Suprapubic skin (tissue), 3 donors: ENCODE data around the gene LPIN1.

Experiments used
- CTCF ChIP-seq, 2 donors: fragments of 200-600 bp in 1 of 2; fragments of 450-650 bp in 1 of 2; sonication (generic) in 1 of 2; IDR thresholded peaks; one replicate each; pipeline ENCODE4 v1.5.1; 2016 to 2019; ENCODE audit warnings: antibody characterized with exemption in 2 of 2, mild to moderate bottlenecking in 1 of 2, moderate library complexity in 1 of 2
- EP300 ChIP-seq: sonication (generic); formaldehyde crosslinking; IDR thresholded peaks from one replicate; pipeline ENCODE4 v1.6.1; 2017; ENCODE audit warnings: antibody characterized with exemption

GRCh38 chr2:11719230-11719977, 27.0 kb upstream of the LPIN1 start:
- TF ChIP-seq CTCF (IDR thresholded peaks at IDR 0.05) = no peak
- TF ChIP-seq EP300 = no peak
